ENCODE results near the gene ENPP3.

The ENPP3 gene

GRCh38 chr6:131768964-131769363 is 131.9 kb downstream of the ENPP3 start:
- no peak for FAIRE-seq

DNA sequence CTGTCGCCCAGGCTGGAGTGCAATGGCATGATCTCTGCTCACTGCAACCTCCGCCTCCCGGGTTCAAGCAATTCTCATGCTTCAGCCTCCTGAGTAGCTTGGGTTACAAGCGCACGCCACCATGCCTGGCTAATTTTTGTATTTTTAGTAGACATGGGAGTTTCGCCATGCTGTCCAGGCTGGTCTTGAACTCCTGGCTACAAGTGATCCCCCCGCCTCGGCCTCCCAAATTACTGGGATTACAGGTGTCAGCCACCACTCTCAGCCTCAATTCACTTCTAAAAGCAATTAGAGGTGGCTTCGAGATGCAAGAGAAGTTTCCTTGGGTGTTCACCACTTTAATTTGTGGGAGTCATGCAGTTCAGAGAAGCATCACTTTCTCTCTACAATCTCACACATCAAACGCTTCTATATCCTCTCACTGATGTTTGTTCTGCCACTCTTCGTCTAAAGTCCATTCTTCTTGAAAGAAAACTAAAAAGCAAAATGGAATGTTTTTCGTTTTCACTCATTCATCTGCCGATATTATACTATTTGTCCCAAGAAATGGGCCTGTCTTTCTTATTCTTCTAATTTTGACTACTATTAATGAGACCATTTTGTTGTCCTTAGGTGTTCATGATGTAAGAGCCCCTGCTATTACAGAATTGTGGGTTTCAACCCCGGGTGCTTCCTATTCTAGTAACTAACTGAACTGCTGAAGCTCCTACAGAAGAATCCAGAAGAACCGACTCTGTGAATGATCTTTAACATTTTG is 132.5 kb downstream of the ENPP3 start:
- FAIRE-seq, result no peak

- FAIRE-seq, result no peak
Measured at GRCh38 chr6:131770776-131771175, 133.7 kb downstream of the ENPP3 start.

DNA sequence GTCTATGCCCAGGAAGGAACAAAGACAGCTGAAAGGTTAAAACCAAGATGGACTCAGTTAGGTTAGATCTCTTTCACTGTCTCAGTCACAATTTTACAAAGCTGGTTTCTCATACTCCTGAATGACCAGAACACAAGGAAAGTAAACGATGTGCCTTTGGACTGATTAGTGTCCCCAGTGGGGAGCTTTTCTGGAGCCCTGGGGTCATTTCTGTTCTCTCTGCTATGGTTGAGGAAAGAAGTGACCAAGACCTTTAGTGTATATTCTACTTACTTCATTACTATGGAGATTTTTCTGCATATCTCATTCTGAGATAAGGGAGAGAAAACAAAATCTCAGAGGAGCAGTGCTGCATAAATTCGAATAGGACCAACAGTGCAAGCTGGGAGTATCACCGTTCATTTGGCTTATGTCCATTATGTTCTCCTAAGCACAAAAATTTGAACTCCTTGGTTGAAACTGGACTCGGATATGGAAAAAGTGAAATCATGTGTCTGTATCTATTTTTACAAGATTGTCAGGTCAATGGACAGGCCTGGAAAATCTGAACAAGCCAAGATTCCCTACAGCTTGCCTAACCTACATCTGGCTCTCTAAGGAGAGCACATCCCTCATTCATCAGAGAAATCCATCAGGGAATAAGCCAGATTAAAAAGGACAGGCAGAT is 136.3 kb downstream of the ENPP3 start:
- FAIRE-seq, result no peak

DNA sequence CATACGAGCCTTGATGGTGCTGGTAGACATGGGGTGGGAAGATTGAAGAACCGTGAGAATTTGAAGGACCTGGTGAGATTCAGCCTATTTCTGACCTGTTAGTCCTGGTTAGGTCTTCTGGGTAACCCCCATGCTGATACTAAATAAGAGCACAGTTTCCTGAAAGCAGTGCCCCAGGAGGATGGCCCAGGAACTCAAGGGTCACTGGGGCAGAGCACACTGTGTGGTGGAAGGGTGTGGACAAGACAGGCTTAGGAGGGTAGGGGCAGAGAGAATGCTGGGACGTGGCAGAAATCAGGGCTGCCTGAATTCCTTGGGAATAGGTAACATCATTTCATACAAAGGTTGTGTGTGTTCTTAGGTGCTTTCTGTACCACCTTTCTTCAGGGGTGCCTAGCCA is 138.8 kb downstream of the ENPP3 start:
- FAIRE-seq, result no peak

- no peak for FAIRE-seq
Measured at GRCh38 chr6:131776985-131777384, 139.9 kb downstream of the ENPP3 start.

- FAIRE-seq, result no peak
Measured at GRCh38 chr6:131778169-131778568, 141.1 kb downstream of the ENPP3 start.

- no peak for FAIRE-seq
Measured at GRCh38 chr6:131779304-131779703, 142.2 kb downstream of the ENPP3 start.

DNA sequence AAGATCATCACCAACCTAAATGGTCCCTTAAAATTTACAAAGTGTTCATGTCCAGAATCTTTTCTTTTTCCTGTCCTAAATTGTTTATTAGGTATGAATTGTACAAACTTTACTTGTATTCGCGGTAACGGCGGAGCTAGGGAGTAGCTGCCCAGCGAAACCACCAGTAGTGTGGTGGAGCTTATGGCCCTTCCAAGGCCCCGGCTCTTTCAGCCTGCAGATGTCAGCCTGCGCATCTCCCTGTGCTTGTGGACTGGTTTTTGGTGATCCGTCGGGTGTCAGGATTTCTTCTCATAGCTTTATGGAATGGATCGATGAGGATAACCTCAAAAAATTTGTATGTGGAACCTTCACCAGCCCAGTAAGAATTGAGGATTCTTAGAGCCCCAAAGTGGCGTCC is 143.5 kb downstream of the ENPP3 start:
- FAIRE-seq, result no peak

DNA sequence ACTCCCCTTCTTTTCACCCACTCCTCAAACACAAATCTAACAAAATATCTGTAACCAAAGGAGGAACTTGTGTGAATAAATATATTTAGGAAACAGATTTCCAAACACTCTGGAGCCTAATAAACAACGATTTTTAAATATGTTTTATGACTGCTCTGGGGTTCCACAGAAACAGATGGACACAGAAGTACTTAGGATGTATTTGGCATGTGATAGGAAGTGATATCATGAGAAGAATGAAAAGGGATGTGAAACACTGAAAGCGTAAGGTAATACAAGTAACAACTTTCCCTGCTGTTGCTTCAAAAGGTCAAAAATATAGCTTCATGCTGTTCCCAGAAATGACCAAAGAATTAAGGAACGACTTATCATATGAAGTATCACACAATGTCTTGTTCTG is 144.6 kb downstream of the ENPP3 start:
- FAIRE-seq, result no peak

GRCh38 chr6:131782764-131783163 is 145.7 kb downstream of the ENPP3 start:
- no peak for FAIRE-seq

- no peak for FAIRE-seq
Measured at GRCh38 chr6:131784561-131784960, 147.5 kb downstream of the ENPP3 start.

DNA sequence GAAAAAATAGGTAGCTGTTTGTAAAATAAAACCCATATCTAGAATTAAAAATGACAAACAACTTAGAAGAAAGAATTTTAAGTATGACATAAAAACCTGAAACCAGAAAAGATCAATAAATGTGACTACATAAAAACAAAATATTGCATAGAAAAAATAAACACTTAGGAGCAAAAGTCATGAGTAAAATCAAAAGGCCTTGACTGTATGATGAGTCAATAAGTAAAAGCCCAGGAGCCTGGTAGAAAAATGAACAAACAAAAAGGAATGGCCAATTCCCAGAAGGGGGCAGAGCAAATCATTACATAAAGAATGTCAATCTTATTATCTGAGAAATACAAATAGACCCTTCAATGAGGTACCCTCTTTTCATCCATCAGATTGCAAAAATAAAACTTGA is 150.0 kb downstream of the ENPP3 start:
- no peak for FAIRE-seq

- no peak for FAIRE-seq
Measured at GRCh38 chr6:131787766-131788712, 150.9 kb downstream of the ENPP3 start.

- no peak for FAIRE-seq
Measured at GRCh38 chr6:131789219-131789618, 152.1 kb downstream of the ENPP3 start.

- FAIRE-seq, result no peak
Measured at GRCh38 chr6:131791476-131791875, 154.4 kb downstream of the ENPP3 start.

GRCh38 chr6:131792091-131792496 is 155.0 kb downstream of the ENPP3 start:
- no peak for FAIRE-seq

GRCh38 chr6:131795366-131795765 is 158.3 kb downstream of the ENPP3 start:
- no peak for FAIRE-seq

Measured in endometrium (tissue), 2 donors.